ENCODE measurements around the gene ARHGEF28. TPM values are rescaled to one million over a fixed set of nuclear protein-coding genes. Genes with fewer than 3 reads are reported as not detected.

The ARHGEF28 gene
- total RNA-seq, 1 experiment from 2014 or later: 0.57 TPM

DNA sequence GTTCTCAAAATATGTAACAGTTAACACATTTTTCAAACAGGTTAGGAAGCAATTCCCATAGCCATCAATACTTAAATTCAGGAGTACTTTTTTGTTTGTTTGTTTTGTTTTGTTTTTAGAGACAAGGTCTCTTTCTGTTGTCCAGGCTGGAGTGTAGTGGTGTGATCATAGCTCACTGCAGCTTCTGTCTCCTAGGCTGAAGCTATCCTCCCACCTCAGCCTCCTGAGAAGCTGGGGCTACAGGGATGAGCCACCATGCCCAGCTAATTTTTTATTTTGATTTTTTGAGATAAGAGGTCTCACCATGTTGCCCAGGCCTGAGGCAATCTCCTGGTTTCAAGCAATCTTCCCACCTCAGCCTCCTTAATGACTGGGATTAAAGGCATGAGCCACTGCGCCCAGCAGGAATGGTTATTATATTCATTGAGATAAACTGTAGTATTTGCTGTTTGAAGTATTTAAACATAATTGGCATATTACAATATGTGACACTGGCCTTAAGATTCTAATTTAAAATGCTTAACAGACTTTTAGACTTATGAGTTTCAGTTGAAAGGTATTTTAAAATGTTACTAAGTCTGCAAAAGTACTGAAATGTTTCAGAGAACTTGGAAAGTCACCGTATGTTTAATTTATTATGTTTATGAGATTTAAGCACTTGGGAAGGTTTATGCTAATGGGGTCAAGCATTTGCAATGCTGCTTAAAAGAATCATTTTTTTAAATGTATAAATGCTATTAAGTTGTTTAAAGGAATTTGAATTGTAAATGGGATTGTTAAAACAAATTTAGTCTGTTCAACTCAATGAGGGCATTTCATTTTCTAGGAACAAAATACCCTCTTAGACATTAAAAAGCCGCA is 43.5 kb upstream of the ARHGEF28 start:
- Histone ChIP-seq H2AK5ac (ENCODE audit: insufficient read length, low read length) (no peak overlapping the region), H3K18ac (ENCODE audit: insufficient read length, low read depth, low read length) (no peak overlapping the region), H4K5ac (ENCODE audit: insufficient read length, low read depth, low read length) (no peak overlapping the region), H3K4me2 (ENCODE audit: insufficient read depth, insufficient read length, low read length) (no peak overlapping the region), H3K79me2 (ENCODE audit: insufficient read depth, low read length) (no peaks in the 10 kb centered on the region), H4K91ac (ENCODE audit: insufficient read length, low read depth, low read length) (no peak overlapping the region), H3K4me1 (ENCODE audit: insufficient read depth, low read length) (no peaks in the 10 kb centered on the region), H3T11ph (ENCODE audit: low read length) (no peak overlapping the region), H3K23ac (ENCODE audit: insufficient read length, low read depth, low read length) (no peak overlapping the region), H3K23me2 (ENCODE audit: insufficient read length, low read depth, low read length, poor library complexity, severe bottlenecking) (no peaks in the 10 kb centered on the region), H3K9me3 (ENCODE audit: control insufficient read depth, low read depth, low read length) (no peaks in the 10 kb centered on the region), H2AFZ (ENCODE audit: low read length) (no peak overlapping the region), H3K79me1 (ENCODE audit: insufficient read depth, low read depth, low read length, poor library complexity, severe bottlenecking) (no peaks in the 10 kb centered on the region), H3K9ac (ENCODE audit: extremely low read depth, insufficient read length, low read length) (no peak overlapping the region), H3K4ac (ENCODE audit: low read depth, low read length) (no peak overlapping the region), H3K27me3 (ENCODE audit: insufficient read depth, low read length) (no peaks in the 10 kb centered on the region), H3K56ac (ENCODE audit: insufficient read length, low read depth, low read length) (no peak overlapping the region), H2BK15ac (ENCODE audit: low read depth, low read length) (no peak overlapping the region), H2BK5ac (ENCODE audit: insufficient read length, low read length) (no peak overlapping the region), H2BK20ac (ENCODE audit: low read depth, low read length, poor library complexity, severe bottlenecking) (no peak overlapping the region), H3K14ac (ENCODE audit: insufficient read depth, low read length) (no peak overlapping the region), H2BK120ac (ENCODE audit: low read depth, low read length, poor library complexity, severe bottlenecking) (no peak overlapping the region), H2BK12ac (ENCODE audit: insufficient read length, low read depth, low read length) (no peak overlapping the region), H4K8ac (replicated peaks; ENCODE audit: insufficient read length, low read depth, low read length) (no peak overlapping the region), H3K27ac (ENCODE audit: insufficient read length, low read depth, low read length) (no peak overlapping the region), H4K20me1 (ENCODE audit: control insufficient read depth, insufficient read depth, insufficient read length) (no peaks in the 10 kb centered on the region)
- Mint-ChIP-seq H3K9me3 (no peaks in the 10 kb centered on the region), H3K36me3 (ENCODE audit: insufficient read depth in 1 of 3, low read depth in 3 of 3) (peaks cover 15 to 38% (median 31%) of the 10 kb centered on the region in 3 experiments; a peak in 6 of 7 replicates), H3K4me1 (no peaks in the 10 kb centered on the region), H3K27me3 (ENCODE audit: low read depth) (no peaks in the 10 kb centered on the region), H3K27ac (no peak overlapping the region), H3K4me3 (no peak overlapping the region)
- TF ChIP-seq, protein P1, sequence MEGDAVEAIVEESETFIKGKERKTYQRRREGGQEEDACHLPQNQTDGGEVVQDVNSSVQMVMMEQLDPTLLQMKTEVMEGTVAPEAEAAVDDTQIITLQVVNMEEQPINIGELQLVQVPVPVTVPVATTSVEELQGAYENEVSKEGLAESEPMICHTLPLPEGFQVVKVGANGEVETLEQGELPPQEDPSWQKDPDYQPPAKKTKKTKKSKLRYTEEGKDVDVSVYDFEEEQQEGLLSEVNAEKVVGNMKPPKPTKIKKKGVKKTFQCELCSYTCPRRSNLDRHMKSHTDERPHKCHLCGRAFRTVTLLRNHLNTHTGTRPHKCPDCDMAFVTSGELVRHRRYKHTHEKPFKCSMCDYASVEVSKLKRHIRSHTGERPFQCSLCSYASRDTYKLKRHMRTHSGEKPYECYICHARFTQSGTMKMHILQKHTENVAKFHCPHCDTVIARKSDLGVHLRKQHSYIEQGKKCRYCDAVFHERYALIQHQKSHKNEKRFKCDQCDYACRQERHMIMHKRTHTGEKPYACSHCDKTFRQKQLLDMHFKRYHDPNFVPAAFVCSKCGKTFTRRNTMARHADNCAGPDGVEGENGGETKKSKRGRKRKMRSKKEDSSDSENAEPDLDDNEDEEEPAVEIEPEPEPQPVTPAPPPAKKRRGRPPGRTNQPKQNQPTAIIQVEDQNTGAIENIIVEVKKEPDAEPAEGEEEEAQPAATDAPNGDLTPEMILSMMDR (conservative IDR thresholded peaks at IDR 0.05): no peak
- no peak for DNase-seq
- no CpG with 5 or more reads among the region's 3 CpGs for WGBS (ENCODE audit: extremely low coverage, insufficient read length, low lambda C conversion rate)
